GM19455 (cell line): ENCODE results near the gene SMPD4.
"Not testable (repeated sequence)": the region's sequence is repeated elsewhere in the genome, so short reads cannot be mapped to it uniquely, and the experiment has no call there.

Experiments used
- ATAC-seq: cut with Tn5 transposase; IDR thresholded peaks from one replicate; pipeline ENCODE4 v1.9.1; 2021; ENCODE audit not compliant: unreplicated experiment

Gene SMPD4

GRCh38 chr2:130142396-130143265 lies 38.8 kb downstream of the SMPD4 start:
- ATAC-seq: not testable (repeated sequence)

DNA sequence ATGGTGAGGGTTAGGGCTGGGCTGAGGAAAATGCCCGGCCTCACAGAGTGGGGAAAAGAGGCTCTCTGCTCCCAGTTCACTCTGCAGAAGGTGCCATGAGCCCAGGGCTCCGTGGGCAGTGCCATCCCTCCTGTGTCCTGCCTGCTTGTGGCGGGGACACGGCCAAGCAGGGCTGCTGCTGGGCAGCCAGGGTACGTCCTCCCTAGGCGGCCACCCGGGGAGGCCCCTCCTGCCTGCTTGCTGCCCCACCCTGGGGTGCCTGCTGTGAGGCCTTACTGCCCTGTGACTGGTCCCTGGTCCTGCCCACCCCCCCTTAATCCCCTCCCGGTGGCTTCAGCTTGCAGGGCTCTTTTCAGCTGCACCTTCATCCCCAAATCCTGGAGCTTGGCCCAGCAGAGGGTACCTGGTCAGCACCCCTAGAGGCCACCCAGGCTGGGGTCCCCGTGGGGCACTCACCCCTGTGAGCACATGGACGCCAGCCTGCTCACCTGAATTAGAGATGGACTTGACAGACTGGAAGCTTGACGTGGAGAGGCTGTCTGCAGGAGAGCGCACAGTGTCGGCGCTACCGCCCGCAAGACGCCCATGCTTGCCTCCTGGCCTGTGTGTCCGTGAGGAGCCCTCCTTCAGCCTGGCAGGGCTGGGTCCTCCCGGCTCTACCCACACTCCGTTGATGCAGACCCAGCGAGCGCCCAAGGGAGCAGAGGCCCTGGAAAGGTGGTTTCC lies 39.6 kb downstream of the SMPD4 start:
- ATAC-seq: not testable (repeated sequence)

GRCh38 chr2:130141002-130141401 lies 40.4 kb downstream of the SMPD4 start:
- ATAC-seq: not testable (repeated sequence)

GRCh38 chr2:130140516-130140915 lies 40.9 kb downstream of the SMPD4 start:
- ATAC-seq: not testable (repeated sequence)

- not testable (repeated sequence) for ATAC-seq
These were observed 41.8 kb downstream of the SMPD4 start for GRCh38 chr2:130139331-130140280.

DNA sequence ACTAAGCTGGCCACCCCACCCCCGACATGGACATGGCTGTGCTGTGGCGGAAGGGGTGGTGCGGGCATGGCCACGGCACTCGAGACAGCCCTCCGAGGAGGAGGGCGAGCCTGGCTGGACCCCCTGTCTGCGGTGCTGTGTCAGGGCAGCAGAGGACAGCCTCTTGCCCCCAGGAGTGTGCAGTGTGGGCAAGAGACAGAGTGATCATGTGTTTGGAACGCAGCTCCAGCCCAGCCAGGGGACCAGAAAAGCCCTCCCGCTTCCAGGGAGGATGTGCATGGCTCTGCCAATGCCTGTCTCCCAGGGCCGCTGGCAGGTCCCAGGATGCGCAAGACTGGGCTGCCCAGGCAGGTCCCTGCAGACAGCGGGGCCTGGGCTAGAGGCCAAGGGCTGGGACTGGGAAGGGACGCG lies 42.6 kb downstream of the SMPD4 start:
- not testable (repeated sequence) for ATAC-seq

DNA sequence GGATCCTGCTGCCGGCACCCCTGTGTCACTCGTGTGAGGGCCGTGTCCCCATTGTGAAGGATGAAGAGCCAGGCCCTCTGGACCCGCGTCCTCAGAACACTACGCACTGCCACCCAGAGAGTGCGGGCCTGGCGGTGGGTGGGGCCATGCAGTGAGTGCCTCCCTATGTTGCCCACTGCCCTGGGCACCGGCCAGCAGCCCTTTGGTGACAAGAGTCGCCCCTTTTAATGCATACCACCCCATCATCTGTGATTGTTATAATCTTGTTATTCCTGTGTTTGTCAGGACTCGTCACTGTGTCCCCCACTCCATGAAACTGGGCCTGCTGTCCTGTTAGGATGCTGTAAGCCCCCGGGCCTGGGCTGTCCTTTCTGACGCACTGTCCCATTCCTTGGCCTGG lies 43.1 kb downstream of the SMPD4 start:
- ATAC-seq: not testable (repeated sequence)

DNA sequence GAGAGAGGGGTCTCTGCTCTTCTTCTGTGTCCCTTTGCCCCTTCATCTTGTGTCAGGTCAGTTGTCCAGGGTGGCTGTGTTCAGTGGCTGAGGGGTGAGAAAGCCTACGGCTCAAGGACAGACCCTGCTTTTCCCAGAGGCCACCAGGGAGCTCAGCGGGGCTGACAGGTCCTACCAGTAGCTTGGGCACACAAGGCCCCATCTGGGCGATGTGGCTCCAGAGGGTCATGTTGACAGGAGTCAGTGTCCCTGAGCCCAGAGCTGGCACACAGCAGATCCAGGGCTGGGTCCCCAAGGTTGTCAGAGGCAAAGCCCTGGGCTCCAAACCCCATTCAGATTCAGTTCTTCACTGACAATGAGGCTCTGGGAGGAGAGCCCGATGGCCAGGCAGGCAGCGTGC lies 44.3 kb downstream of the SMPD4 start:
- not testable (repeated sequence) for ATAC-seq

DNA sequence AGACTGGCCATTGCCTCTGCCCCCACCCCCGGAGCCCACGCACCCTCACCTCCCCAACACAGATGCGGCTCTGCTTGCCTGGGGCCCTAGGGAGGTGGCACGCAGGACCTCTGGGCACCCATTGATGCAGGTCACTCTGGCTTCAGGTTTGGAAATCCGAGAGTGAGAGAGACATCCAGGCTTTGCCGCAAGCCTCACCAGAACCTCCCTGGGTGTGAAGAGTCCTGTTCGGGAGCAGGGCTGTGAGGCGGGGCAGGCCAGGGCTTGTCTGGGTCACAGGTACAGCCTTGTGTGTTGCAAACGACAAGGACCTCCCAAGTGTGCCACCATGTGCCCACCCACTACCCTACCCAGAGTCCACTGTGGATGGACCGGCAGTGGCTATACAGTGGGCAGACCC lies 44.9 kb downstream of the SMPD4 start:
- not testable (repeated sequence) for ATAC-seq

DNA sequence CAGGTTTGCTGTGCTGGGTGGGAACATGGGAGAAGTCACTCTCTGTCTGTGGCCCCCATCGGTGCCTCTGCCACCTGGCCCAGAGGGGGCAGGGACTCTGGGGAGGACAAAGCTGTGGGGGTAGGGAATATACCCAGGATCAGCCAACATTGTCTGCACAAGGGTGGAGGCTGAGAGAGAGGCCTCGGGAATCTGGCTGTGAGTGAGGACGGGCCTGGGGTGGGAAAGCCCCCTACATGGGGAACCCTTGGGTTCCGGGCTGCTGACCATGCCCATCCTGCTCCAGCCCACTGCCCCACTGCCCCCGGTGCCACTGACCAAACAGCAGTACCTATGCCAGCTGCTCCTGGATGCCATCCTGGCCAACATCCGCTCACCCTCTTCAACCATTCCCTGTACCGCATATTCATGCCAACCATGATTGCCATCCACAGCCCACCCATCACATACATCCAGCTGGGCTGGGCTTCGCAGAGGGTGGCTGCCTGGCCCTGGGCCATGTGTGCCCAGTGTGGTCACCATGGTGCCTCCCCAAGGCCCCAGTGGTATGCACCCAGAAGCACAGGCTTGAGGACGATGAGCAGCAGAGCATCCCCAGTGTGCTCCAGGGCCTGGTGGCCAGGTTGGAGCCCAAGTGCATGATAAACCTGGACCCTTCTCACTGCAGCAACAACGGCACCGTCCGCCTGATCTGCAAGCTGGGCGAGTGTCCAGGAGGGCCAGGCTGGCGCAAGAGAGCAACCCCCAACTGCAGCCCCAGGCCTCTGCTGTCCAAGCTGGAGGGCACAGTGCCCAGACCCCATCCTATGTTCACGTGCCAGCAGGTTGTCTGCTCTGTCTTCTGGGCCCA lies 45.5 kb downstream of the SMPD4 start:
- no peak for ATAC-seq

GRCh38 chr2:130129120-130129829 lies 52.1 kb downstream of the SMPD4 start, which contains the start of gene POTEF:
Gene POTEF (minus strand): TSS chr2:130129222. CDS start chr2:130120515, 8,707 bp downstream.
- not testable (repeated sequence) for ATAC-seq

DNA sequence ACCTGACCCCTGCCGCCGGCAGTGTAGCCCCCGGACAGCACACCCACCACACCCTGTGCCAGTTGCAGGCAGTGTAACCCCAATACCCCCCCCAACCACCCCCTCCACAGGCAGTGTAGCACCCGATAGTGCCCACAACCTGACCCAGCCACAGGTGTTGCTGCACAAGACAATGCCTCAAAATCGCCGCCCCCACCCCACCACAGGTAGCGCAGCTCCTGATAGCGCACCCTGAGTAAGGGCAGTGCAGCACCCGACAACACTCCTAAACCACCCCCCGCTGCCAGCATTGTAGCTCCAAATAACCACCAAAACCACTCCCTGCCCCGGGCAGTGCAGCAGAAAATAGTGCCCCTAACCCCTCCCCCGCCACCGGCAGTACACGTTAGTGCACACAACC lies 52.9 kb downstream of the SMPD4 start:
- ATAC-seq: not testable (repeated sequence)

DNA sequence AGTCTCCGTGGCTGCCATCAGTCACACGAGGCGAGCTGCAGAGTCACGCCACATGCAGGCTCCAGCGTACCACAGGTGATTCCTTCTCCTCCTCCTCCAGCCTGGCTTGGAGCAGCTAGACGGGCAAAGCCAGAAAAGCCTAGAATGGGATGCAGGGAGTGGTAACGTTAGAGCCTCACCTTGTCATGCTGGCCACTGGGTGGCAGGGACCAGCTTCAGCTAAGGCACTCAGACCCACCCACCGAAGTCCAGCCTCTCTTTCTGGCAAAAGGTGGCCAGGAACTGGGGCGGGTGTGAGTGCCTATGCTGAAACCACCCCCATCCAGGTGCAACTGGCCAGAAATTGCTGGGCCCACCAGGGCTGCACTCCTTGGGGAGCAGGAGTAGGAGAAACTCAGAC lies 53.7 kb downstream of the SMPD4 start:
- not testable (repeated sequence) for ATAC-seq

GRCh38 chr2:130120924-130121323 lies 60.5 kb downstream of the SMPD4 start:
- not testable (repeated sequence) for ATAC-seq

DNA sequence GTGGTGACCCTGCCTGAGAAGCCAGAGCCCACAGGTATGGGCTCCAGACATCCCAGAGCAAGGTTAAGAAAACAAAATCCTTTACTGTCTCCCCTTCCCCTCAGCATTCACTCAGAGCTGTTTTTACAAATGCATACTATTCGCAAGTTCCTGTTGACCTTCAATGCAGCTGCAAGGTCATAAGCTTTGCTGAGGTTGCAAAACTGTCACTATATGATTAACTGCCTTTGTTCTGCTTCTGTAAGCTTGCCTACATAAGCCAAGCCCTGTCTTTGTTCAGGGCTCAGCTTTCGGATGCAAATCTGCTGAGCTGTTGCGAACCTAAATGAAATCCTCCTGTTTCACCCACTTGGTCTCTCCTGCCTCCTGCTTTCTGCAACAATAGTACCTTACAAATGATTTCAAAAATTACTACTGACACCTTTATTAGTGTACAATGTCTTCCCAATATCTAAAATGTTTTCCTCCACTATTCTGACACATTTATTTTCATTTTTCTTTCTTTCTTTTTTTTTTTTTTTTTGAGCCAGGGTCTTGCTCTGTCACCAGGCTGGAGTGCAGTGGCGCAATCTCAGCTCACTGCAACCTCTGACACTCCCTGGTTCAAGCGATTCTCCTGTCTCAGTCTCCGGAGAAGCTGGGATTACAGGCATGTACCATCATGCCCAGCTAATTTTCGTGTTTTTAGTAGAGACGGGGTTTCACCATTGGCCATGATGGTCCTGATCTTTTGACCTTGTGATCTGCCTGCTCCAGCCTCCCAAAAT lies 78.6 kb downstream of the SMPD4 start:
- not testable (repeated sequence) for ATAC-seq
